ENCODE data around the gene HS6ST2.

HS6ST2 gene

GRCh38 chrX:132676561-132677186 lies 281.8 kb downstream of the HS6ST2 start:
- no peak for DNase-seq (ENCODE audit: low read depth in 2 of 2)

GRCh38 chrX:132676102-132676501 lies 282.3 kb downstream of the HS6ST2 start:
- DNase-seq (ENCODE audit: low read depth in 2 of 2): no peak

- DNase-seq (ENCODE audit: low read depth in 2 of 2): no peak
Observed at GRCh38 chrX:132673331-132673730, 285.1 kb downstream of the HS6ST2 start.

- no peak for DNase-seq (ENCODE audit: low read depth in 2 of 2)
Observed at GRCh38 chrX:132671229-132671641, 287.2 kb downstream of the HS6ST2 start.

GRCh38 chrX:132669142-132669541 lies 289.3 kb downstream of the HS6ST2 start:
- no peak for DNase-seq (ENCODE audit: low read depth in 2 of 2)

- DNase-seq (ENCODE audit: low read depth in 2 of 2): no peak
Observed at GRCh38 chrX:132668178-132668577, 290.3 kb downstream of the HS6ST2 start.

GRCh38 chrX:132665676-132666075 lies 292.8 kb downstream of the HS6ST2 start:
- no peak for DNase-seq (ENCODE audit: low read depth in 2 of 2)

GRCh38 chrX:132664273-132664672 lies 294.2 kb downstream of the HS6ST2 start:
- DNase-seq (ENCODE audit: low read depth in 2 of 2): no peak

- DNase-seq (ENCODE audit: low read depth in 2 of 2): no peak
Observed at GRCh38 chrX:132662844-132663243, 295.6 kb downstream of the HS6ST2 start.

GRCh38 chrX:132657876-132658275 lies 300.6 kb downstream of the HS6ST2 start:
- no peak for DNase-seq (ENCODE audit: low read depth in 2 of 2)

- DNase-seq (ENCODE audit: low read depth in 2 of 2): no peak
Observed at GRCh38 chrX:132652871-132653270, 305.6 kb downstream of the HS6ST2 start.

GRCh38 chrX:132651421-132652086 lies 306.9 kb downstream of the HS6ST2 start:
- no peak for DNase-seq (ENCODE audit: low read depth in 2 of 2)

- no peak for DNase-seq (ENCODE audit: low read depth in 2 of 2)
Observed at GRCh38 chrX:132648895-132649294, 309.5 kb downstream of the HS6ST2 start.

GRCh38 chrX:132639446-132639845 lies 319.0 kb downstream of the HS6ST2 start:
- DNase-seq (ENCODE audit: low read depth in 2 of 2): no peak

- no peak for DNase-seq (ENCODE audit: low read depth in 2 of 2)
Observed at GRCh38 chrX:132638313-132638712, 320.1 kb downstream of the HS6ST2 start.

GRCh38 chrX:132636080-132636479 lies 322.3 kb downstream of the HS6ST2 start:
- DNase-seq (ENCODE audit: low read depth in 2 of 2): no peak

GRCh38 chrX:132634521-132634920 lies 323.9 kb downstream of the HS6ST2 start:
- no peak for DNase-seq (ENCODE audit: low read depth in 2 of 2)

GRCh38 chrX:132631579-132632232 lies 326.7 kb downstream of the HS6ST2 start:
- no peak for DNase-seq (ENCODE audit: low read depth in 2 of 2)

- no peak for DNase-seq (ENCODE audit: low read depth in 2 of 2)
Observed at GRCh38 chrX:132624466-132624865, 334.0 kb downstream of the HS6ST2 start.

GRCh38 chrX:132623942-132624341 lies 334.5 kb downstream of the HS6ST2 start:
- DNase-seq (ENCODE audit: low read depth in 2 of 2): no peak

- no peak for DNase-seq (ENCODE audit: low read depth in 2 of 2)
Observed at GRCh38 chrX:132623300-132623699, 335.1 kb downstream of the HS6ST2 start.

GRCh38 chrX:132622130-132622529 lies 336.3 kb downstream of the HS6ST2 start:
- no peak for DNase-seq (ENCODE audit: low read depth in 2 of 2)

GRCh38 chrX:132618810-132619209 lies 339.6 kb downstream of the HS6ST2 start:
- no peak for DNase-seq (ENCODE audit: low read depth in 2 of 2)
